Thyroid gland (tissue), 4 donors: ENCODE data around the gene LHCGR. TPM values are rescaled to one million over a fixed set of nuclear protein-coding genes. Genes with fewer than 3 reads are reported as not detected.

Experiments used
- DNase-seq, 2 donors: peaks; one replicate each; pipeline ENCODE4 v3.0.0-alpha.2; 2019
- H3K27ac ChIP-seq, 3 donors: fragments of 200-600 bp; sonication (generic); 1 replicate in 2 of 3; 2 replicates in 1 of 3; pipeline ENCODE4 v1.5.1; 2016 to 2019; ENCODE audit warnings: mild to moderate bottlenecking in 1 of 3, moderate library complexity in 1 of 3
- H3K27me3 ChIP-seq: fragments of 200-600 bp; sonication (generic); one replicate; pipeline ENCODE4 v1.5.1; 2019
- H3K36me3 ChIP-seq, 2 donors: fragments of 200-600 bp; sonication (generic); one replicate each; pipeline ENCODE4 v1.5.1; 2016 to 2019
- H3K4me1 ChIP-seq, 2 donors: fragments of 200-600 bp; sonication (generic); one replicate each; pipeline ENCODE4 v1.5.1; 2017 to 2019
- H3K4me3 ChIP-seq, 3 donors: fragments of 200-600 bp; sonication (generic); replicated peaks in 1 of 3; 1 replicate in 2 of 3; 2 replicates in 1 of 3; pipeline ENCODE4 v1.5.1; 2016; ENCODE audit warnings: mild to moderate bottlenecking in 1 of 3
- H3K9me3 ChIP-seq: fragments of 200-600 bp; sonication (generic); one replicate; pipeline ENCODE4 v1.5.1; 2017
- POLR2A ChIP-seq, 2 donors: fragments of 450-650 bp; IDR thresholded peaks; one replicate each; pipeline ENCODE4 v1.6.1; 2017; ENCODE audit warnings: antibody characterized with exemption in 2 of 2, mild to moderate bottlenecking in 2 of 2, moderate library complexity in 1 of 2
- WGBS, 2 donors: methylation state at CpG; one replicate each; pipeline ENCODE4 v1.1.5; 2017; 5-methylcytosine and 5-hydroxymethylcytosine counted together
- intact Hi-C: fragments of 100-400 bp; cut with DNase I; formaldehyde crosslinking; loops from one replicate; pipeline ENCODE4 v1.15.1; 2023
- total RNA-seq, 4 donors: library from RNA; depleted of rRNA; stranded (reverse); fragments of >200 nt; gene quantifications; one replicate each; pipeline ENCODE4 v1.2.3, GENCODE V29; 2016
- TF ChIP-seq, protein P1 (sequence below), 6 experiments: fragments of 200-600 bp in 3 of 6; fragments of 450-650 bp in 3 of 6; sonication (generic) in 3 of 6; IDR thresholded peaks; one replicate each; pipeline ENCODE4 v1.5.1; 2016 to 2019; ENCODE audit warnings: antibody characterized with exemption in 6 of 6, mild to moderate bottlenecking in 2 of 6, inconsistent platforms in 1 of 6, moderate library complexity in 1 of 6

Gene LHCGR
- total RNA-seq, 4 donors from 2014 or later: 0.59 to 1.7 (median 1.1) TPM

DNA sequence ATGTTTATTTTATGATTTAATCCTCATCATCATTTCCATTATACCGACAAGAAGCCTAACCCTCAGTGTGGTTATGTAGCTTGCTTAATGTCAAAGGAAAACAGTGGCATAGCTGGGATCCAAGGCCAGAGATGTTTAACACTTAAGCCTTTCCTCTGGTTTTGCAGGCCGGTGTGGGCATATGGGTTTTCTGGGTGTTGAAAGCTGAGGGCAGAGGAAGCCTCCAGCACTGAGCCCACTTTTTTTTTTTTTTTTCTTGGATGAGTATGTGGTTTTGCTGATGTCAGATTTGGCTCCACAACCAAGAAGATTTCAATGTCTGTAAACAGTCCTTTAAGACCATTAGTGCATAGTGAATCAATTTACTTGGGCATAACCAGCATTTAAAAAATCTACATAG, 41.3 kb downstream of the LHCGR start:
- peak overlapping the region in 1 of 3 donors; percentile 29 for H3K27ac ChIP-seq

DNA sequence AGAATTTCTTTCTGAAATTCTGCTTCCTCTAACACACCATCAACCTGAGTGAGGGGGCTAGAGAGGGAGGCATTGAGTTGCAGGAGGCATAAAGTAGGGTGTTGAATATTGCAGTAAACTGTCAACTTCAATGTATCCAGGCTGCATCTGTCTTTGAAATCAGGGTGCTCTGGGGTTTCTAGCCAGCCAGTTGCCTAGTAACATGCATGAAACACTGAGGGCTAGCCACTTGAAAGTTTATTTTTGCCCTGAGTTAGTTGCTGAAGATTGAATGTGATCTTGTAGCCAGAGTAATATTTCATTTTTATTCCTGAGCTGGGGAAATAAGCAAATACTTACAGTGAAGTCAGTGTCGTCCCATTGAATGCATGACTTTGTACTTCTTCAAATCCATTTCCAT, 41.9 kb downstream of the LHCGR start:
- Histone ChIP-seq H3K4me3 (no peak overlapping the region), H3K27ac (no peak overlapping the region), H3K27me3 (no peaks in the 10 kb centered on the region), H3K36me3 (no peaks in the 10 kb centered on the region), H3K9me3 (no peaks in the 10 kb centered on the region), H3K4me1 (peaks cover 21 to 48% of the 10 kb centered on the region in 2 donors)
- TF ChIP-seq, protein P1, sequence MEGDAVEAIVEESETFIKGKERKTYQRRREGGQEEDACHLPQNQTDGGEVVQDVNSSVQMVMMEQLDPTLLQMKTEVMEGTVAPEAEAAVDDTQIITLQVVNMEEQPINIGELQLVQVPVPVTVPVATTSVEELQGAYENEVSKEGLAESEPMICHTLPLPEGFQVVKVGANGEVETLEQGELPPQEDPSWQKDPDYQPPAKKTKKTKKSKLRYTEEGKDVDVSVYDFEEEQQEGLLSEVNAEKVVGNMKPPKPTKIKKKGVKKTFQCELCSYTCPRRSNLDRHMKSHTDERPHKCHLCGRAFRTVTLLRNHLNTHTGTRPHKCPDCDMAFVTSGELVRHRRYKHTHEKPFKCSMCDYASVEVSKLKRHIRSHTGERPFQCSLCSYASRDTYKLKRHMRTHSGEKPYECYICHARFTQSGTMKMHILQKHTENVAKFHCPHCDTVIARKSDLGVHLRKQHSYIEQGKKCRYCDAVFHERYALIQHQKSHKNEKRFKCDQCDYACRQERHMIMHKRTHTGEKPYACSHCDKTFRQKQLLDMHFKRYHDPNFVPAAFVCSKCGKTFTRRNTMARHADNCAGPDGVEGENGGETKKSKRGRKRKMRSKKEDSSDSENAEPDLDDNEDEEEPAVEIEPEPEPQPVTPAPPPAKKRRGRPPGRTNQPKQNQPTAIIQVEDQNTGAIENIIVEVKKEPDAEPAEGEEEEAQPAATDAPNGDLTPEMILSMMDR (IDR thresholded peaks at IDR 0.05): no peak
- TF ChIP-seq POLR2A (IDR thresholded peaks at IDR 0.05): no peak
- WGBS, 2 donors: 81 to 86% methylated on average over 1 of the region's 1 CpG
- intact Hi-C loops: no loop called here
- peak in 1 of 2 donors; percentile 9 for DNase-seq

More for the DNA sequence above, 41.3 kb downstream of the LHCGR start:
- 20 to 59% methylated on average over 2 of the region's 2 CpGs for WGBS, 2 donors
- H3K4me1 ChIP-seq: peaks cover 21 to 54% of the 10 kb centered on the region in 2 donors
- intact Hi-C loops: no loop called here
- H3K36me3 ChIP-seq: no peaks in the 10 kb centered on the region
- no peaks in the 10 kb centered on the region for H3K9me3 ChIP-seq
- TF ChIP-seq POLR2A (IDR thresholded peaks at IDR 0.05): no peak
- TF ChIP-seq, protein P1 (IDR thresholded peaks at IDR 0.05): no peak
- DNase-seq: no peak
- no peak overlapping the region for H3K4me3 ChIP-seq
- no peaks in the 10 kb centered on the region for H3K27me3 ChIP-seq

DNA sequence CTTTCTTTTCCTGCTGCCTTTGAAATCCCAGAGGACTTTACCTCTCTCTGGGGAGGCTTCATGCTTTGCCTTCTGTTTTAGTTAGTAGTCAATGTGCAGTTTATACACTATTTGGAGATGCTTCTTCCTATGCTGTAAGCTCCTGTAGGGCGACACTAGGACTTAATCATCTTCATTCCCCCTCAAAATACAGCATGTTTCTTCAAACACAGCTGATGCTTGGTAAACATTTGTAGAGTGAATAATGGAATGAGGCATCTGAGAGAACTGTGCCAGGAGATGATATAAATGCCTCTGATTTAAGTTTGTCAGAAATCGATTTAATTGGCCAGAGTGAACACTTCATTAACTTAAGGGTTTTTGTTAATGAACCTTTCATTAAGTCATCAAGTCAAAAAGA, 43.4 kb downstream of the LHCGR start:
- H3K27ac ChIP-seq: no peak overlapping the region
- no peaks in the 10 kb centered on the region for H3K27me3 ChIP-seq
- no peaks in the 10 kb centered on the region for H3K9me3 ChIP-seq
- 79 to 84% methylated on average over 2 of the region's 2 CpGs for WGBS, 2 donors
- no peak for DNase-seq
- TF ChIP-seq POLR2A (IDR thresholded peaks at IDR 0.05): no peak
- TF ChIP-seq, protein P1 (IDR thresholded peaks at IDR 0.05): no peak
- H3K36me3 ChIP-seq: no peaks in the 10 kb centered on the region
- H3K4me3 ChIP-seq: no peak overlapping the region
- intact Hi-C loops: no loop called here
- peaks cover 12 to 36% of the 10 kb centered on the region in 2 donors for H3K4me1 ChIP-seq

DNA sequence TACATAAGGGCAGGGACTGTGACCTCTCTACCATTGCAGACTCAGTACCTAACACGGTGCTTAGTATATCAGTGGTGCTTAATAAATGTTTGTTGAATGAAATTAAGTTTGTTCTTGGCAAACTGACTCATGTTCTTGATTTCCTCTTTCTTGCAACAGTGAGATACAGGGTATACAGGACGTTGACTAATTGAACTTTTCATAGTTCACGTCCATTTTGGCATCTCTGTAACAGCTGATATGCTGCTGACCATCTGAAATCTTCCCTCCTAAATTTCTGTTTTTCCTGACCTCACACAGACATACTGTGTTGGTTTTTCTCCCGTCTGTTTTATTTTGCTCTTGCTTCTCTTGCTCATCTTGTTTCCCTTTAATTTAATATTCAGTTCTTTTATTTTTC, 44.2 kb downstream of the LHCGR start:
- Histone ChIP-seq H3K4me3 (no peak overlapping the region), H3K36me3 (no peaks in the 10 kb centered on the region), H3K9me3 (no peaks in the 10 kb centered on the region), H3K27ac (no peak overlapping the region), H3K4me1 (peaks cover 12 to 28% of the 10 kb centered on the region in 2 donors), H3K27me3 (no peaks in the 10 kb centered on the region)
- no peak for DNase-seq
- intact Hi-C loops: no loop called here
- WGBS, 2 donors: 44 to 63% methylated on average over 4 of the region's 4 CpGs
- no peak for TF ChIP-seq POLR2A (IDR thresholded peaks at IDR 0.05)
- TF ChIP-seq, protein P1 (IDR thresholded peaks at IDR 0.05): no peak

DNA sequence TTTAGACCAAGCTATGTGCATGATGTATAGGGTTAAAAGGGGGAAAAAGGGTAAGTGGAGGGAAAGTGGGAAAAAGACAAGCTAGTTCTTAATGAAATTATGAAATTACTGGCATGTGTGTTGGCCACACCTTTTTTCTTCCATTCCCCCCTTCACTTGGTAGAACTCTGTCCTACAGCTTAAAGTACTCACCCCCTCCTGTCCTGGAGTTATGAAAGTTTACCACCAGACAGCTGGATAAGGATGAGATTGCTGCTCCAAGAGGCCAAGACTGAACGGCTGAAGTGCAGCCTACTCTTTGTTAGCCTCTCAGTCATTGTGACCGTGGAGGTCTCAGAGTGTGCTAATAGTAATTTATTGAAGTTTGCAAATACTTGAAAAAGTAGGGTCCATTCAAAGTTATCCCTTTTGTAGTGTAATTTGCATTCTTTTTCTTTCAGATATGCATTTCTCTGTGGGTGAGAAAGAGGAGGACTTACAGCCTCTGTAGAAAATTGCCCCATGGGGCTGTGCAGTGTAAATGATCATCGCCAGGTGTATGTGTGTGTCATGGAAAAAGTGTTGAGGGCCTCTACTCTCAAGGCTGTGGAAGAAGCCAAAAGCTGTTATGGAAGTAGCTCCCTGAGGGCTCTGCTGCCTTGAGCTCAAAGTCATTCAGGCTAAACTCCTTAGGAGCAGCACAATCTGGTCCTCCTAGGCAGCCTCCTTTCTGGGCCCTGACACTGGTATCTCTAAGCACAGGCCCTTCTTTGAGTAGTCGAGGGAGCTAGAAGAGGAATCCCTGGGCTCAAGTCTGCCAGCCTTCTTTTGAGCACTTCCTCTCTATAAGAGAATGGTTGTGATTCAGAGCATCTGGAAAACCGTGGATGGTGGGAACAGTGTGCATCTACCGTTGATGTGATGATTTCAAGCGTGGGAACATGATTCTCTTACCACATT, 46.2 kb downstream of the LHCGR start:
- DNase-seq: no peak
- intact Hi-C loops: no loop called here
- no peak overlapping the region for H3K4me3 ChIP-seq
- H3K9me3 ChIP-seq: no peaks in the 10 kb centered on the region
- no peaks in the 10 kb centered on the region for H3K36me3 ChIP-seq
- TF ChIP-seq POLR2A (IDR thresholded peaks at IDR 0.05): no peak
- TF ChIP-seq, protein P1 (IDR thresholded peaks at IDR 0.05): no peak
- H3K4me1 ChIP-seq: peaks cover 0 to 10% of the 10 kb centered on the region in 2 donors
- no peaks in the 10 kb centered on the region for H3K27me3 ChIP-seq
- no peak overlapping the region for H3K27ac ChIP-seq
- 64 to 79% methylated on average over 7 of the region's 7 CpGs for WGBS, 2 donors
